Measurements from ENCODE around the gene TAS2R41. TPM values are rescaled to one million over a fixed set of nuclear protein-coding genes. Genes with fewer than 3 reads are reported as not detected.

The TAS2R41 gene
- polyA plus RNA-seq, 1 donor (not counting 4 experiments of a cell fraction or from before 2014, with no cell fraction given): not detected

DNA sequence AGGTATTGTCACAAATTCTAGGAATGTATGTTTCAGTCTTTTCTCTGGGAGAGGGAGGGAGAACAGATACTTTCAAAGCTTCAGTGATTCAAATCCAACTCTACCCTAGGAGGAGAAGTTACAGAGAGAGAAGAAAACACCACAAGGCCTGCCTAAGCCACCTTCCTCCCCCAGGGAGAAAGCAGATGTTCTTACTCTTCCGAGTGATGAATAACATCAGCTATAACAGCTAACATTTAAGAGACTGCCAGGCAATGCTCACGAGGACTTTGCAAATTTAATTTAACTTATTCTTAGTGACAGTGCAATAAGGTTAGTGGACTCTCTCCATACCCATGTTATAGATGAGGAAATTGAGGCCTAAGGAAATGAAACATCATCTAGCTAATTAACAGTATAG is 36.8 kb downstream of the TAS2R41 start:
- TF ChIP-seq EZH2 (IDR thresholded peaks at IDR 0.05; ENCODE audit: low read length): no peak
- TF ChIP-seq, protein P1, sequence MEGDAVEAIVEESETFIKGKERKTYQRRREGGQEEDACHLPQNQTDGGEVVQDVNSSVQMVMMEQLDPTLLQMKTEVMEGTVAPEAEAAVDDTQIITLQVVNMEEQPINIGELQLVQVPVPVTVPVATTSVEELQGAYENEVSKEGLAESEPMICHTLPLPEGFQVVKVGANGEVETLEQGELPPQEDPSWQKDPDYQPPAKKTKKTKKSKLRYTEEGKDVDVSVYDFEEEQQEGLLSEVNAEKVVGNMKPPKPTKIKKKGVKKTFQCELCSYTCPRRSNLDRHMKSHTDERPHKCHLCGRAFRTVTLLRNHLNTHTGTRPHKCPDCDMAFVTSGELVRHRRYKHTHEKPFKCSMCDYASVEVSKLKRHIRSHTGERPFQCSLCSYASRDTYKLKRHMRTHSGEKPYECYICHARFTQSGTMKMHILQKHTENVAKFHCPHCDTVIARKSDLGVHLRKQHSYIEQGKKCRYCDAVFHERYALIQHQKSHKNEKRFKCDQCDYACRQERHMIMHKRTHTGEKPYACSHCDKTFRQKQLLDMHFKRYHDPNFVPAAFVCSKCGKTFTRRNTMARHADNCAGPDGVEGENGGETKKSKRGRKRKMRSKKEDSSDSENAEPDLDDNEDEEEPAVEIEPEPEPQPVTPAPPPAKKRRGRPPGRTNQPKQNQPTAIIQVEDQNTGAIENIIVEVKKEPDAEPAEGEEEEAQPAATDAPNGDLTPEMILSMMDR (optimal IDR thresholded peaks at IDR 0.05 in 1 of 3, IDR thresholded peaks at IDR 0.05 in 1 of 3, conservative IDR thresholded peaks at IDR 0.05 in 1 of 3; ENCODE audit: extremely low read depth in 1 of 3, insufficient read depth in 2 of 3, low read length in 3 of 3): no peak
- H3K9me3 ChIP-seq (ENCODE audit: control insufficient read depth, low read depth, low read length): no peaks in the 10 kb centered on the region
- H2AFZ ChIP-seq (ENCODE audit: control insufficient read depth, low read length): no peak overlapping the region
- H3K27ac ChIP-seq (ENCODE audit: control insufficient read depth, insufficient read depth, low read length): no peak overlapping the region
- no peaks in the 10 kb centered on the region for H3K9me1 ChIP-seq (ENCODE audit: control insufficient read depth, extremely low read depth, insufficient read depth, low read length)
- no peaks in the 10 kb centered on the region for H3K27me3 ChIP-seq (ENCODE audit: control insufficient read depth, extremely low read depth, insufficient read depth, low read length)
- no peaks in the 10 kb centered on the region for H3K36me3 ChIP-seq (ENCODE audit: control insufficient read depth in 2 of 2, extremely low read depth in 1 of 2, insufficient read depth in 2 of 2, low read length in 2 of 2)
- FAIRE-seq (no peak), DNase-seq (ENCODE audit: low read depth, low spot score) (no peak)
- peaks cover 17% of the 10 kb centered on the region for H3K4me1 ChIP-seq (ENCODE audit: control insufficient read depth, extremely low read depth, insufficient read depth, low read length)
- no peaks in the 10 kb centered on the region for H4K20me1 ChIP-seq (ENCODE audit: control insufficient read depth, extremely low read depth, insufficient read depth, low read length)
- H3K9ac ChIP-seq (ENCODE audit: control insufficient read depth, extremely low read depth, insufficient read depth, low read length): no peak overlapping the region
- H3K79me2 ChIP-seq (ENCODE audit: control insufficient read depth, insufficient read depth, low read length): no peaks in the 10 kb centered on the region
- dilution Hi-C loops (cut with MboI; ENCODE audit: extremely low pct_ligation_motif_present, low sequenced_read_pairs): no loop called here
- no peak overlapping the region for H3K4me2 ChIP-seq (ENCODE audit: control insufficient read depth, extremely low read depth, insufficient read depth, low read depth, low read length)
- no peak overlapping the region for H3K4me3 ChIP-seq (ENCODE audit: control insufficient read depth in 2 of 3, extremely low read depth in 1 of 3, insufficient read depth in 2 of 3, low read depth in 1 of 3, low read length in 3 of 3)

DNA sequence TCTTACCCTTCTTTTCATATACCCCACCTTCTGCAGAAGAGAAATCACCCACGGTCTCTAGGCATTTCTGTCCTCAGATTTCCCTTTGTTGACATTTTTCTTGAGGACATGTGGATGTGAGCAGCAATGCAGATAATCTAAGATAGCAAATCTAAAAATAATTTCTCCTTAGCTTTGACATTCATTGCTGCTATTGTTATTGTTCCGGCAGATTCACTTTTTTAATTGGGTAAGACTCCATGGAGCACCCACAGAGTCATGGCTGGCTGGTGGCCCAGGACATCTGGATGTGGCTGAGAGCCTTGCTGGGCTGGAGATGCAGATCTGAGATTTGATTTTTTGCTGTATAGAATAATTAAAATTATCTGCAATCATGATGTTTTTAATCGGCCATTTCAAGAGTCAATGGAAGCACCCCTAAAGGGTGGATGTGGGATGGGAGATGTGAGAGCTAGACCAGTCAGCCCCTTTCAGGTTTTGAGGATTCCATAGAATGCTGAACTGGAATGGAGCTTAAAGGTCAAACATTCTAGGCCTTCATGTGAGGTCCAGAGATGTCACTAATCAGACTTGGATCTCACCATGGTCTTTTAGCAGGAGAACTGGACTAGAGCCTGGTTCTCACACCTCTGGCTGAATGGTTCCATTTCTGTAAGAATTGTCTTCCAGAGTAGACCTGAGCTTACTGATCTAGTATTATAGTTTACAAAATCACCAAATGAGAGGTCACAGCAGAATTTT is 37.5 kb downstream of the TAS2R41 start:
- Histone ChIP-seq H4K20me1 (ENCODE audit: control insufficient read depth, extremely low read depth, insufficient read depth, low read length) (no peaks in the 10 kb centered on the region), H3K4me2 (ENCODE audit: control insufficient read depth, extremely low read depth, insufficient read depth, low read depth, low read length) (no peak overlapping the region), H3K9me1 (ENCODE audit: control insufficient read depth, extremely low read depth, insufficient read depth, low read length) (no peaks in the 10 kb centered on the region), H2AFZ (ENCODE audit: control insufficient read depth, low read length) (no peak overlapping the region), H3K4me1 (ENCODE audit: control insufficient read depth, extremely low read depth, insufficient read depth, low read length) (peaks cover 20% of the 10 kb centered on the region), H3K9ac (ENCODE audit: control insufficient read depth, extremely low read depth, insufficient read depth, low read length) (no peak overlapping the region), H3K27ac (ENCODE audit: control insufficient read depth, insufficient read depth, low read length) (no peak overlapping the region), H3K27me3 (ENCODE audit: control insufficient read depth, extremely low read depth, insufficient read depth, low read length) (no peaks in the 10 kb centered on the region), H3K9me3 (ENCODE audit: control insufficient read depth, low read depth, low read length) (no peaks in the 10 kb centered on the region), H3K4me3 (ENCODE audit: control insufficient read depth in 2 of 3, extremely low read depth in 1 of 3, insufficient read depth in 2 of 3, low read depth in 1 of 3, low read length in 3 of 3) (no peak overlapping the region), H3K79me2 (ENCODE audit: control insufficient read depth, insufficient read depth, low read length) (no peaks in the 10 kb centered on the region), H3K36me3 (ENCODE audit: control insufficient read depth in 2 of 2, extremely low read depth in 1 of 2, insufficient read depth in 2 of 2, low read length in 2 of 2) (no peaks in the 10 kb centered on the region)
- TF ChIP-seq EZH2 (IDR thresholded peaks at IDR 0.05; ENCODE audit: low read length): no peak
- TF ChIP-seq, protein P1 (optimal IDR thresholded peaks at IDR 0.05 in 1 of 3, IDR thresholded peaks at IDR 0.05 in 1 of 3, conservative IDR thresholded peaks at IDR 0.05 in 1 of 3; ENCODE audit: extremely low read depth in 1 of 3, insufficient read depth in 2 of 3, low read length in 3 of 3): no peak
- DNase-seq (ENCODE audit: low read depth, low spot score) (no peak), FAIRE-seq (no peak)
- dilution Hi-C loops (cut with MboI; ENCODE audit: extremely low pct_ligation_motif_present, low sequenced_read_pairs): no loop called here
